ENCODE results near the gene TMEM98.
A peak's percentile ranks its signal among the peaks of the same experiment; 100 is the strongest.
"Not testable (repeated sequence)": the region's sequence is repeated elsewhere in the genome, so short reads cannot be mapped to it uniquely, and the experiment has no call there.

The TMEM98 gene

GRCh38 chr17:32916134-32916533, 11.8 kb upstream of the TMEM98 start:
- DNase-seq: no peak

DNA sequence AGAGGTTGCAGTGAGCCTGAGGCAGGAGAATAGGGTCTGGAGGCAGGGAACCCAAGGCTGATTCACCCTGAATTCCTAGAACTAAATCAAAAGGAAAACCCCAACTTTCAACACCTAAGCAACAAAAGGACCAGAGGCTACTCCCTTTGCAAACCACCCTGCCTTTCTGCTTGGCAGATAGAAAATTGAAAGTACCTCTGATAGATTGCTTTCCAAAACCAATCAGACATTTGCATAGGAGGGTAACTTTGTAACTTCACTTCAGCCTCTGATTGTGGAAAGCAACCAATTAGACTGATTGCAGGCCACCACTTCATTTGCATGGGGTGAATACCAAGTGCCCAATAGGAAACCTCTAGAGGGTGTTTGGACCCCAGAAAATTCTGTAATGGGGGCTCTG, 10.9 kb upstream of the TMEM98 start:
- no peak for DNase-seq

- no peak for DNase-seq
Measured at GRCh38 chr17:32917842-32918241, 10.1 kb upstream of the TMEM98 start.

DNA sequence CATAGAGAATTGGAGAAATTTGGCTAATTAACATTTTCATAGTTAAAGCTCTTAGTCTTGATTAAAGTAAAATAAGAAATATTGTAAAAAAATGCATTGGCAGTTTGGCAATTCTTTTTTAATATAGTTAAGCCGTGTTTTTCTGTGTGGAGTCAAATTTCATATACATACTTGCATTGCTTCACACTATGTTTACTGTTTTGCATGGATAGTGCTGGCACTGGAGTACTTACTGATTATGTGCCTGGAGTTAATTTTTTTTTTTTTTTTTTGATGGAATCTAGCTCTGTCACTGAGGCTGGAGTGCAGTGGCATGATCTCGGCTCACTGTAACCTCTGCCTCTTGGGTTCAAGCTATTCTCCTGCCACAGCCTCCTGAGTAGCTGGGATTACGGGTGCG, 8.1 kb upstream of the TMEM98 start:
- DNase-seq: not testable (repeated sequence)

GRCh38 chr17:32920293-32920692, 7.7 kb upstream of the TMEM98 start:
- no peak for DNase-seq

GRCh38 chr17:32921017-32921416, 6.9 kb upstream of the TMEM98 start:
- DNase-seq: no peak

DNA sequence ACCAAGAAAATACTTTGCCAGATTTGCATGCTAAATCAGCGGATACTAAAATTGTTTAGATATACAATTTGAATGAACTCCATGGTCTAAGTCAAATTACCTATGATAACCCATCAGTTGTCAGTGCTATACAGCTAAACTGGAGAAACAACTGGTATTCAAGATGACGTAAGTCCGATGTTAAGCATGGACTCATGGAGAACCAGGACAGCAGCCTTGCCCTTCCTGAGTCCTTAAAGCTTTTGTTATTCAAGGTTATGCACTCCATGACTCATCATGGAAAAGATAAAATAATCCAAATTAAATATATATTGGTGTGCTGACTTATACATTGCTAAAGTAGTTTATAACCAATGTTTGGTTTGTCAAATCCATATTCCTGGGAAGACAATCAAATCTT, 4.0 kb upstream of the TMEM98 start:
- DNase-seq: not testable (repeated sequence)

- no peak for DNase-seq
Measured at GRCh38 chr17:32926183-32926582, 1.8 kb upstream of the TMEM98 start.

- not testable (repeated sequence) for DNase-seq
Measured at GRCh38 chr17:32926789-32927188, 1.2 kb upstream of the TMEM98 start.

DNA sequence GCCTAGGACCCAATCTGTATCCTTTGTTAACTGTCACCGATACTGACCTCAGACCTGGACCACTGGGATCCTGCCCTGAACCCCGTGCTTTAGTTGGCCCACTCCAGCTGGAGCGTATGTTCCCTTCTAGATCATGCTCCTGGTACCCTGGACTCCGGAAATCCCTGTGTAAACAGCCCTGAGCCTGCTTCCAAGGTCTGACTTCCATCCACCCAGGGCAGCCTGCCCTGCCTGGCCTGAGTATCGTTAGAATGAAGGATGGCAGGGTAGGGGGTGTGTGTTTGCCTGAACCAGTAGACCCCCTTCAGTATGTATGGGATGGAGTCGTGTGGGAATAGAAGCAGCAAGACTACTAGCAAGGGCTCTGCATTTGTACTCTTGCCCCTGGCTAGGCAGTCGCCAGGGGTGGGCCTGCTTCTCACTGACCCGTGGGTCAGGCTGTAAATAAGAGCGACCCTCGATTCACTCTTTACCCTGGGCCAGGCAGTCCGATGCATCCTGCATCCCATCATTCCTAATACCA, 691 bp upstream of the TMEM98 start:
- DNase-seq: no peak

DNA sequence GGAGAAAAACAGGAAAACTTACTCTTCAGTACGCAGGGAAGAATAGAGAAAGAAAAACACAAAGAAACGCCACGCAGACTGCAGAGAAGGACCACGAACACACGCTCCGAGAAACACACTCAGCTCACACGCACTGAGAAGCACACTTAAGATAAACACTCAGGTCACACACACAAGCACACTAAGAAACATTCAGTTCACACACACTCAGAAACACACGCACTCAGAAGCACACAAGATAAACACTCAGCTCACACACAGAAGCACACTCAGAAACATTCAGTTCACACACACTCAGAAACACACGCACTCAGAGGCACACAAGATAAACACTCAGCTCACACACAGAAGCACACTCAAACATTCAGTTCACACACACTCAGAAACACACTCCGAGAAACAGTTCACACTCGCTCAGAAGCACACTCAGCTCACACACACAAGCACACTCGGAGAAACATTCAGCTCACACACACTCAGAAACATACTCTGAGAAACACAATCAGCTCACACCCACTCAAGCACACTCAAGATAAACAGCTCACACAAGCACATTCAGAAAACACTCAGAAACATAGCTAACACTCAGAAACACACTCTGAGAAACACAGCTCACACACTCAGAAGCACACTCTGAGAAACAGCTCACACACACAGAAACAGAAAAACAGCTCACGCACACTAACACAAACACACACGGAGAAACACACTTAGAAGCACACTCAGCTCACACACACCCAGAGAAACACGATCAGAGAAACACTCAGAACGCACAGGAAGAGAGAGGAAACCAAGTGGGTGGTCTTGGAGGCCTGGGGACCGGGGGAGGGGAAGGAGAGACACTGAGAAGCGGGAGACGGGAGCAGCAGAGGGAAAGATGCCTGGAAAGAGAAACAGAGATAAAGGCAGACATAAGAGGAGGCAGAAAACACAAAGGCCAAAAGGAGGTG, 908 bp downstream of the TMEM98 start:
- no peak for DNase-seq

DNA sequence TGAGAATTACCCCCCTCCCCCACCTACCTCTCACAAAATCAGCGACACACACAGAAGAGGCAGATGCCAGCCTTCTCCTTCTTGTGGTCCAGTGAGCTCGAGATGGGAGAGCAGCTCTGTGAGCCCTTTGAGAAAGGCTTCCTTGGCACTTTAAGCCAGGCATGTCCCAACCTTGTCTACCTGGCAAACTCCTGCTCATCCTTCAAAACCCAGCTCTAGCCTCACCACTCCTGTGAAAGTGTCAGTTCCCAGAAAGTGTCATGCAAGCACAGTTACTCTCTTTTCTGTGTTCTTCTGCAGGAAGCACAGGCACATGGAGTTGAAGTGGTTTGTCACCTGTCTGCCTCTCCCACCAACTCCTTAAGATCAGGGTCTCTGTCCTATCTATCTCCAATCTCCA, 1.6 kb downstream of the TMEM98 start:
- no peak for DNase-seq

- no peak for DNase-seq
Measured at GRCh38 chr17:32930512-32930911, 2.6 kb downstream of the TMEM98 start.

DNA sequence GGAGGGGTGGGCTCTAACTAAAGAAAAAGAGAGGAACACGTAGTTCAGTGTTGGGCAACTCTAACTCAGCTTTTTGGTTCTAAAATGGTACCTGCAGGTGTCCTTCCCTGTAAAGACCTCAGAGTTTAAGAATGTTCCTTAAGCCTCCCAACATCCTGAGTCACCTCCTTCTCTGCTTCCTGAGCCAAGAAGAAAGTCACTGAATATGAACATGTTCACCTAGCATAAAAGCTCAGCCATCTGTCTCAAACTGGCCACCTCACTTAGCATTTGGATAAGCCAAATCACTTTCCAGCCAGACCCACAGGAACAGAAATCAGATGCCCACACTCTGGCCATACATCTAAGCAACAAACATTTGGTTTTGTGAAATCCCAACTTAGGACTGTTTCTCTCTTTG, 3.7 kb downstream of the TMEM98 start:
- DNase-seq: no peak

DNA sequence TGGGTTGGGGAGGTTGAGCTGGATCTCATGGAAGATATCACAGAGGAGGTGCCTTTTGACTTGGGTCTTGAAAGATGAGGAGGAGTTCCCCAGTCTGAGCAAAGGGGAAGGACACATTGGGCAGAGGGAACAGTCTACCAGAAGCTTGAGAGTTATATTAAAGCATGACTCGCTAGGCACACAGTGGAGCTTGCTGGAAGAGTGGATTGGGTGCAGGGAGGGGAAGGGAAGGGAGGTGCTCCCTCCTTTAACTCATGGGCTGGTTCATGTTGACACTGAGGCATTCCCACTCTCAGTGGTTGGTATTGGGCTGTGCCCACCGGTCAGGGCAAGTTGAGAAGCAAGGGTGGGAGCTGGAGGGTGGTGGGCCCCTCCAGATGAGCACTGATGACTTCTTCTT, 5.9 kb downstream of the TMEM98 start:
- no peak for DNase-seq

- DNase-seq: no peak
Measured at GRCh38 chr17:32935726-32936125, 7.8 kb downstream of the TMEM98 start.

DNA sequence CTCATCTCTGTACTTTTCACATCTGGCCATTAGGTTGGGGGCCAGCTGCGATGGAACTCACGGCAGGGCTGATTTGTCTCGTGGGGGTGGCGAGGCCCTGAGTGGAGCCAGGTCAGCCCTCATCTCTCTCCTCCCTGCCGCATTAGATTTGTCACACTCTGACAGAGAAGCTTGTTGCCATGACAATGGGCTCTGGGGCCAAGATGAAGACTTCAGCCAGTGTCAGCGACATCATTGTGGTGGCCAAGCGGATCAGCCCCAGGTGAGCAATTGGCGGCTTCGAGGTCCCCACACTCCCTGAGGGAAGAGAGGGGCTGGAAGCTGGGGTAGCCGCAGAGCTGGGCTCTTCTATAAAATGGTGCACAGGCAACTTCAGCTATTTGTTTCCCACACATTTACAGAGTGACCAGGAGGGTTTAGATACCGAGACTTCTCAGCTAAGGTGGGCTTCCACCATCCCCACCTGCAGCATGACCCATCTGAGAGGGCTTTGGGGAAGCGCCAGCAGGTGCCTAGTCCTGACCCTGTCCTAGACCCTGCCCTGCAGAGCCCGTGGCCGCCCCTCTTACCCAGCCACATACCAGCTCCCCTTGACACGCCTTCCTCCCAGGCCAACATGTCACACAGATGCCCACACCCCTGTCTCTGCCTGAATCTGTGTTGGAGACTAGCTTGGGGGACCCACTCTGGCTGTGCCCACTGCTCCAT, 8.4 kb downstream of the TMEM98 start:
- no peak for DNase-seq

GRCh38 chr17:32936894-32937500, 9.0 kb downstream of the TMEM98 start:
- DNase-seq: peak; percentile 67

DNA sequence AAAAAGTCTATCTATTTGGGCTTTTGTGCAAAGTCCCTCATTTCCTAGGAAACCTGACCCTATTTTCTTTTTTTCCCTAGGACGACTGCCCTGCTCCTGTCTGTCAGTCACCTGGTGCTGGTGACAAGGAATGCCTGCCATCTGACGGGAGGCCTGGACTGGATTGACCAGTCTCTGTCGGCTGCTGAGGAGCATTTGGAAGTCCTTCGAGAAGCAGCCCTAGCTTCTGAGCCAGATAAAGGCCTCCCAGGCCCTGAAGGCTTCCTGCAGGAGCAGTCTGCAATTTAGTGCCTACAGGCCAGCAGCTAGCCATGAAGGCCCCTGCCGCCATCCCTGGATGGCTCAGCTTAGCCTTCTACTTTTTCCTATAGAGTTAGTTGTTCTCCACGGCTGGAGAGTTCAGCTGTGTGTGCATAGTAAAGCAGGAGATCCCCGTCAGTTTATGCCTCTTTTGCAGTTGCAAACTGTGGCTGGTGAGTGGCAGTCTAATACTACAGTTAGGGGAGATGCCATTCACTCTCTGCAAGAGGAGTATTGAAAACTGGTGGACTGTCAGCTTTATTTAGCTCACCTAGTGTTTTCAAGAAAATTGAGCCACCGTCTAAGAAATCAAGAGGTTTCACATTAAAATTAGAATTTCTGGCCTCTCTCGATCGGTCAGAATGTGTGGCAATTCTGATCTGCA, 12.9 kb downstream of the TMEM98 start:
- no peak for DNase-seq

GRCh38 chr17:32941419-32942032, 13.6 kb downstream of the TMEM98 start:
- no peak for DNase-seq

DNA sequence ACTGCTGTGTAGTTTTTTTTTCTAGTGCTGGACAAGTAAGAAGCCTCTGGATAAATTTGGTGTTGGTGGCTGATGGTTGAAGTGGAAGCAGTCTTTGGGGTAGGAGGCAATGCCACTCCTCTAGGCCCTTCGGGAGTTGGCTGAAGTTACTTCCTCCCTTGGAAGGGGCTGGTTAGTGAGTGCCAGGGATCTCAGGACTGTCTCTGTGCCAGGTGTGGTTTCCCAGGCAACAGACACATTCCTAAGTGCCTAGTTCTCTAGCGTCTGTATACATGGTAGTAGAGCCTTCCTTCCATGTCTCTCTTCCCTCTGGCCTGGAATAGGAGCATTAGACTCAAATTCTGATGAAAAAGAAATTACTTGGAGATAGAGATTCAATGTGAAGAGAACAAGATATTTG, 15.3 kb downstream of the TMEM98 start:
- no peak for DNase-seq

DNA sequence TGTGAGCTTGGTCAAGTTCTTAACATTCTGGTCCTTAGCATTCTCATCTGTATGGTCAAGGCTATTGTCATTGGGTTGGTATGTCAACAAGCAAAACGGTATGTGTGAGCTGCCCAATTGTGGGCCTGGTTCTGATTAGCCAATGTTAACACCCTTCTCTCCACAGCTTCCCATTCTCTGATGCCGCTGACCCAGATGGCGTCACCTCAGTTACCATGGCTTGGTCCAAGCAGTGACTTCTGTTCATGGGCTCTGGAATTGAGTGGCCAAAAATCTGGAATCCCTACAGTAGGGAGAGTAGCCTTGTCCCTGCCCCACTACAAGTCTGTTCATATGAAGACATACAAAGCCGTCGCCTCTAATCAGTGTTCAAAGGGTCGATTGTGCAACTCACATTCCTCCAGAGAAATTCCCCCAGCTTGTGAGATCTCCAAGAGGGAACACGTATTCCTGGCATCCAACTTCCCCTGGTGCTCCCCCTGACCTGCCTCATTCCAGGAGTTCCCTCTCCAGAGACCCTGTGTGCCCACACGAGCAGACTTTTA, 15.8 kb downstream of the TMEM98 start:
- DNase-seq: no peak

Data from CD4-positive, alpha-beta T cell treated with Interleukin-6 for 4 hours (primary cell).